HepG2 (cell line): ENCODE results near the gene SLIT3. TPM values are rescaled to one million over a fixed set of nuclear protein-coding genes. Genes with fewer than 3 reads are reported as not detected.

Source experiments
- ATAC-seq: fragments of 200-7000 bp; cut with Tn5 transposase; 3 replicates; pipeline ENCODE4 v1.9.1; 2020; ENCODE audit warnings: mild to moderate bottlenecking, moderate library complexity
- BruUV-seq: library from RNA; stranded (reverse); fragments of 400-500 nt; replicated peaks from 2 replicates; lab custom pipeline; 2021; lab: Mats Ljungman, UMichigan
- CTCF ChIA-PET: fragments of 300-600 bp; formaldehyde crosslinking; extraction: SDS; loops from one replicate; lab custom pipeline; 2021; ENCODE audit warnings: low total read pairs, inconsistent platforms, low intra/inter-chr PET ratio; lab: Yijun Ruan, JAX
- POLR2A ChIA-PET: fragments of 350-600 bp; sonication (Branson Sonifier 250); formaldehyde crosslinking; loops from one replicate; lab custom pipeline; 2020; ENCODE audit warnings: antibody characterized with exemption, inconsistent platforms; lab: Yijun Ruan, JAX
- DNase-seq: peaks from one replicate; pipeline ENCODE4 v3.0.0-alpha.2; 2015; ENCODE audit warnings: low spot score
- FAIRE-seq: peaks from 3 replicates; lab custom pipeline; 2011; peaks lifted over from hg19 to GRCh38; lab: Jason Lieb, UNC
- H2AFZ ChIP-seq: one replicate; pipeline ENCODE4 v1.6.1; 2011; ENCODE audit warnings: low read length, inconsistent platforms
- H3K27ac ChIP-seq: fragments of 300-600 bp; 3 replicates; pipeline ENCODE4 v1.8.0; 2011; ENCODE audit warnings: mixed run types, mild to moderate bottlenecking, mixed read lengths, low read length, inconsistent platforms; ENCODE audit not compliant: insufficient read depth; ENCODE audit errors: extremely low read length
- H3K27me3 ChIP-seq, 2 experiments: fragments of 200-600 bp in 1 of 2; 2 replicates in 1 of 2; 3 replicates in 1 of 2; pipeline versions ENCODE4 v1.6.0 to v1.8.0; 2011; ENCODE audit warnings: low read length in 2 of 2, mild to moderate bottlenecking in 2 of 2, moderate library complexity in 2 of 2, inconsistent platforms in 1 of 2; ENCODE audit not compliant: insufficient read depth in 2 of 2, control insufficient read depth in 1 of 2
- H3K36me3 ChIP-seq, 2 experiments: fragments of 200-600 bp in 1 of 2; replicated peaks in 1 of 2; 2 replicates in 1 of 2; 3 replicates in 1 of 2; pipeline versions ENCODE4 v1.5.1 to v1.8.0; 2011; ENCODE audit warnings: low read length in 2 of 2, inconsistent platforms in 1 of 2; ENCODE audit not compliant: insufficient read depth in 2 of 2, control insufficient read depth in 1 of 2
- H3K4me1 ChIP-seq: 2 replicates; pipeline ENCODE4 v1.5.1; 2012; ENCODE audit warnings: low read length, inconsistent platforms; ENCODE audit not compliant: insufficient read depth
- H3K4me2 ChIP-seq: 2 replicates; pipeline ENCODE4 v1.6.0; 2011; ENCODE audit warnings: low read depth, low read length, inconsistent platforms
- H3K4me3 ChIP-seq, 3 experiments: fragments of 200-600 bp in 1 of 3; sonication (generic), shearing (Covaris generic) in 1 of 3; replicated peaks in 1 of 3; 2 replicates each; pipeline ENCODE4 v1.5.1; 2011 to 2016; ENCODE audit warnings: low read length in 3 of 3, inconsistent platforms in 2 of 3, low read depth in 2 of 3, mild to moderate bottlenecking in 2 of 3, control low read depth in 1 of 3, mixed read lengths in 1 of 3; ENCODE audit not compliant: insufficient read depth in 1 of 3
- H3K79me2 ChIP-seq: one replicate; pipeline ENCODE4 v1.6.1; 2011; ENCODE audit warnings: low read length, inconsistent platforms; ENCODE audit not compliant: insufficient read depth
- H3K9ac ChIP-seq: 2 replicates; pipeline ENCODE4 v1.6.0; 2011; ENCODE audit warnings: mild to moderate bottlenecking, low read depth, low read length, inconsistent platforms; ENCODE audit not compliant: insufficient read depth
- H3K9me3 ChIP-seq: 2 replicates; pipeline ENCODE4 v1.5.1; 2012; ENCODE audit warnings: mild to moderate bottlenecking, low read length
- H4K20me1 ChIP-seq: 2 replicates; pipeline ENCODE4 v1.6.0; 2011; ENCODE audit warnings: inconsistent platforms, mild to moderate bottlenecking, low read length, moderate library complexity; ENCODE audit not compliant: insufficient read depth
- ATRX ChIP-seq: sonication (generic); formaldehyde crosslinking; IDR thresholded peaks from 2 replicates; pipeline ENCODE4 v1.4.0; 2020; ENCODE audit warnings: missing genetic modification reagents, borderline replicate concordance
- GABPB1 ChIP-seq: IDR thresholded peaks from 2 replicates; pipeline ENCODE4 v1.6.1; 2016; ENCODE audit warnings: mild to moderate bottlenecking, missing genetic modification reagents, moderate library complexity, missing compliant biosample characterization
- SALL1 ChIP-seq: sonication (generic); formaldehyde crosslinking; IDR thresholded peaks from 2 replicates; pipeline ENCODE4 v1.8.0; 2022; ENCODE audit warnings: mild to moderate bottlenecking, missing genetic modification reagents
- SMC3 ChIP-seq: IDR thresholded peaks from 2 replicates; pipeline ENCODE4 v1.6.1; 2011; ENCODE audit warnings: low read length, improper control_type of control experiment
- ZNF138 ChIP-seq: sonication (generic); formaldehyde crosslinking; IDR thresholded peaks from 2 replicates; pipeline ENCODE4 v1.5.0; 2020; ENCODE audit warnings: mild to moderate bottlenecking, low read depth, missing genetic modification reagents
- ZNF543 ChIP-seq: sonication (generic); formaldehyde crosslinking; IDR thresholded peaks from 2 replicates; pipeline ENCODE4 v1.4.0; 2020; ENCODE audit warnings: mild to moderate bottlenecking, missing genetic modification reagents
- ZNF615 ChIP-seq: sonication (generic); formaldehyde crosslinking; IDR thresholded peaks from 2 replicates; pipeline ENCODE4 v1.5.0; 2020; ENCODE audit warnings: mild to moderate bottlenecking, missing genetic modification reagents, borderline replicate concordance
- WGBS: methylation state at CpG from one replicate; pipeline ENCODE4 v1.1.6; 2017; ENCODE audit warnings: low lambda C conversion rate; 5-methylcytosine and 5-hydroxymethylcytosine counted together
- in situ Hi-C: cut with HindIII; loops from 2 replicates; pipeline ENCODE4 v1.10.0; 2017; ENCODE audit warnings: low pct_unique_long_range_greater_than_20kb; ENCODE audit not compliant: extremely low pct_ligation_motif_present
- intact Hi-C: fragments of 100-400 bp; cut with micrococcal nuclease; formaldehyde crosslinking; loops from one replicate; pipeline ENCODE4 v1.10.0; 2022; ENCODE audit not compliant: unreplicated experiment
- polyA plus RNA-seq, 8 experiments: library from polyadenylated mRNA; depleted of rRNA in 3 of 8; stranded (reverse) in 7 of 8; unstranded in 1 of 8; fragments of >200 nt; fragmentation: Illumina TruSeq in 4 of 8; extraction: Trizol in 4 of 8; gene quantifications; 2 replicates each; pipeline versions ENCODE4 v1.2.1 to v1.2.3, GENCODE V29; 2011 to 2016; ENCODE audit warnings: low read depth in 4 of 8, missing spikeins in 1 of 8, mixed read lengths in 1 of 8; ENCODE audit not compliant: insufficient read depth in 1 of 8
- total RNA-seq, 5 experiments: library from RNA; depleted of rRNA; stranded (reverse); fragments of >200 nt; fragmentation: Illumina TruSeq; extraction: Trizol; gene quantifications; 2 replicates each; pipeline ENCODE4 v1.2.3, GENCODE V29; 2016; ENCODE audit warnings: low read depth in 1 of 5
- TF ChIP-seq, protein P1 (sequence below): IDR thresholded peaks from 2 replicates; pipeline ENCODE4 v1.6.1; 2016; ENCODE audit warnings: missing compliant biosample characterization, missing genetic modification reagents, borderline replicate concordance
- TF ChIP-seq, protein P2 (sequence below): sonication (generic); formaldehyde crosslinking; IDR thresholded peaks from 2 replicates; pipeline ENCODE4 v1.9.0; 2021; ENCODE audit warnings: missing genetic modification reagents, borderline replicate concordance

The SLIT3 gene
- total and polyA plus RNA-seq, 2 of the 13 experiments (the other 11 are each of a cell fraction or from before 2014, with no cell fraction given), result not detected

DNA sequence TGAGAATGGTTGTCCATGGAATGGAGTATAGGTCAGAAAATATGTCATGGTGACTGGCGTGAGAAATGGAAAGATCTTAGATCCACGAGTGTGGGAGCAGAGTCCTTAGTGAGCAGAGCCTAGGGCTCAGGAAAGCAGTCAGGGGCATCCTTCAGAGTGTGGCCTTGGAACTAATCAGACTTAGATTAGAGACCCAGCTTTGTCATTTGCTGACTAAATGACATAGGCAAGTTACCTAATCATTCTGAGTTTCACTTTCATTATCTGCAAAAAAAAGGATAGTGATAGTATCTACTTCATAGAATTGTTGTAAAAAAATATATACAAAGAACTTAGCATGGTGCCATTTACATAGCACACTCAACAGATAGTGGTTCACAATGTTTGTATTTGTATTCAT, 24.3 kb upstream of the SLIT3 start:
- TF ChIP-seq, protein P1, sequence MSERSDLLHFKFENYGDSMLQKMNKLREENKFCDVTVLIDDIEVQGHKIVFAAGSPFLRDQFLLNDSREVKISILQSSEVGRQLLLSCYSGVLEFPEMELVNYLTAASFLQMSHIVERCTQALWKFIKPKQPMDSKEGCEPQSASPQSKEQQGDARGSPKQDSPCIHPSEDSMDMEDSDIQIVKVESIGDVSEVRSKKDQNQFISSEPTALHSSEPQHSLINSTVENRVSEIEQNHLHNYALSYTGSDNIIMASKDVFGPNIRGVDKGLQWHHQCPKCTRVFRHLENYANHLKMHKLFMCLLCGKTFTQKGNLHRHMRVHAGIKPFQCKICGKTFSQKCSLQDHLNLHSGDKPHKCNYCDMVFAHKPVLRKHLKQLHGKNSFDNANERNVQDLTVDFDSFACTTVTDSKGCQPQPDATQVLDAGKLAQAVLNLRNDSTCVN (CRISPR knock-in tag), result no peak
- no peak for TF ChIP-seq SALL1 (CRISPR knock-in tag)
- no peak for TF ChIP-seq ZNF615 (CRISPR knock-in tag)
- TF ChIP-seq ATRX (CRISPR knock-in tag), result no peak
- TF ChIP-seq GABPB1, result no peak
- no peak for TF ChIP-seq ZNF138 (CRISPR knock-in tag)
- no peak for TF ChIP-seq SMC3
- no peak for TF ChIP-seq ZNF543 (CRISPR knock-in tag)
- TF ChIP-seq, protein P2, sequence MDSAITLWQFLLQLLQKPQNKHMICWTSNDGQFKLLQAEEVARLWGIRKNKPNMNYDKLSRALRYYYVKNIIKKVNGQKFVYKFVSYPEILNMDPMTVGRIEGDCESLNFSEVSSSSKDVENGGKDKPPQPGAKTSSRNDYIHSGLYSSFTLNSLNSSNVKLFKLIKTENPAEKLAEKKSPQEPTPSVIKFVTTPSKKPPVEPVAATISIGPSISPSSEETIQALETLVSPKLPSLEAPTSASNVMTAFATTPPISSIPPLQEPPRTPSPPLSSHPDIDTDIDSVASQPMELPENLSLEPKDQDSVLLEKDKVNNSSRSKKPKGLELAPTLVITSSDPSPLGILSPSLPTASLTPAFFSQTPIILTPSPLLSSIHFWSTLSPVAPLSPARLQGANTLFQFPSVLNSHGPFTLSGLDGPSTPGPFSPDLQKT (CRISPR knock-in tag), result no peak
- in situ Hi-C loops (no loop called here), intact Hi-C loops (no loop called here)
- Histone ChIP-seq H4K20me1 (no peaks in the 10 kb centered on the region), H3K4me1 (no peaks in the 10 kb centered on the region), H3K36me3 (no peaks in the 10 kb centered on the region), H3K79me2 (no peaks in the 10 kb centered on the region), H3K9ac (no peak overlapping the region), H3K9me3 (no peaks in the 10 kb centered on the region), H3K4me3 (no peak overlapping the region), H2AFZ (no peak overlapping the region), H3K27ac (no peak overlapping the region), H3K4me2 (no peak overlapping the region), H3K27me3 (no peaks in the 10 kb centered on the region)
- ATAC-seq (no peak), FAIRE-seq (no peak), DNase-seq (no peak)
- WGBS, result 2% methylated on average over 2 of the region's 2 CpGs
- BruUV-seq, result no TSS peak
- POLR2A ChIA-PET, result no interaction called here
- CTCF ChIA-PET, result no interaction called here
